GM19438 (cell line): Measurements from ENCODE around the gene HPCA.
"Not testable (repeated sequence)": the region's sequence is repeated elsewhere in the genome, so short reads cannot be mapped to it uniquely, and the experiment has no call there.

Experiments used
- ATAC-seq: cut with Tn5 transposase; IDR thresholded peaks from one replicate; pipeline ENCODE4 v1.9.1; 2021; ENCODE audit warnings: low read depth; ENCODE audit not compliant: unreplicated experiment

The HPCA gene

GRCh38 chr1:32900956-32901822 is 14.9 kb downstream of the HPCA start, which contains the start of gene TMEM54:
TSS of gene TMEM54 (minus strand) at chr1:32901389. CDS start at chr1:32901238, 151 bp downstream.
- no peak for ATAC-seq

GRCh38 chr1:32901823-32902534 is 15.7 kb downstream of the HPCA start:
- ATAC-seq, result no peak

- ATAC-seq, result no peak
Observed at GRCh38 chr1:32902535-32902920, 16.2 kb downstream of the HPCA start.

- no peak for ATAC-seq
Observed at GRCh38 chr1:32903991-32904785, 17.9 kb downstream of the HPCA start.

- ATAC-seq, result no peak
Observed at GRCh38 chr1:32904797-32905196, 18.5 kb downstream of the HPCA start.

- ATAC-seq, result not testable (repeated sequence)
Observed at GRCh38 chr1:32905588-32905987, 19.3 kb downstream of the HPCA start.

- ATAC-seq, result no peak
Observed at GRCh38 chr1:32906654-32907053, 20.4 kb downstream of the HPCA start.

- ATAC-seq, result no peak
Observed at GRCh38 chr1:32907435-32907834, 21.1 kb downstream of the HPCA start.

- ATAC-seq, result no peak
Observed at GRCh38 chr1:32910319-32910718, 24.0 kb downstream of the HPCA start.

- no peak for ATAC-seq
Observed at GRCh38 chr1:32915766-32916706, 29.7 kb downstream of the HPCA start.

GRCh38 chr1:32917521-32917920 is 31.2 kb downstream of the HPCA start:
- no peak for ATAC-seq

GRCh38 chr1:32918179-32918578 is 31.9 kb downstream of the HPCA start:
- no peak for ATAC-seq

GRCh38 chr1:32919811-32920733 is 33.8 kb downstream of the HPCA start:
- no peak for ATAC-seq

GRCh38 chr1:32920833-32921232 is 34.5 kb downstream of the HPCA start:
- no peak for ATAC-seq

GRCh38 chr1:32924881-32925344 is 38.6 kb downstream of the HPCA start:
- ATAC-seq, result no peak

- no peak for ATAC-seq
Observed at GRCh38 chr1:32925403-32926162, 39.3 kb downstream of the HPCA start.

GRCh38 chr1:32926562-32926961 is 40.3 kb downstream of the HPCA start:
- no peak for ATAC-seq

GRCh38 chr1:32927441-32927840 is 41.1 kb downstream of the HPCA start:
- ATAC-seq, result no peak
